Measurements from ENCODE around the gene MMEL1.
"Not testable (repeated sequence)": the region's sequence is repeated elsewhere in the genome, so short reads cannot be mapped to it uniquely, and the experiment has no call there.

The MMEL1 gene

DNA sequence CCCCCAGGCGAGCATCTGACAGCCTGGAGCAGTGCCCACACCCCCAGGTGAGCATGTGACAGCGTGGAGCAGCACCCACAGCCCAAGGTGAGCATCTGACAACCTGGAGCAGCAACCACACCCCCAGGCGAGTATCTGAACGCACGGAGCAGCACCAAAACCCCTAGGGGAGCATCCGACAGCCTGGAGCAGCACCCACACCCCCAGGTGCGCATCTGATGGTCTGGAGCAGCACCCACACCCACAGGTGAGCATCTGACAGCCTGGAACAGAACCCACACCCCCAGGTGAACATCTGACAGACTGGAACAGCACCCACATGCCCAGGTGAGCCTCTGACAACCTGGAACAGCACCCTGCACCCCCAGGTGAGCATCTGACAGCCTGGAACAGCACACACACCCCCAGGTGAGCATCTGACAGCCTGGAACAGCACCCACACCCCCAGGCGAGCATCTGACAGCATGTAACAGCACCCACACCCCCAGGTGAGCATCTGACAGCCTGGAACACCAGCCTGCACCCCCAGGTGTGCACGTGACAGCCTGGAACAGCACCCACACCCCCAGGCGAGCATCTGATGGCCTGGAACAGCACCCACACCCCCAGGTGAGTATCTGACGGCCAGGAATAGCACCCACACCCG, 20.2 kb upstream of the MMEL1 start:
- 36% methylated on average over 12 of the region's 12 CpGs for WGBS, 2 experiments
- not testable (repeated sequence) for H3K36me3 ChIP-seq (ENCODE audit: control insufficient read depth, insufficient read depth, low read length); H3K4me1 ChIP-seq (ENCODE audit: control insufficient read depth, insufficient read depth, low read length); H3K4me3 ChIP-seq (ENCODE audit: insufficient read depth, low read depth, low read length); H3K27me3 ChIP-seq (ENCODE audit: control insufficient read depth, insufficient read depth, low read length, poor library complexity, severe bottlenecking); H3K27ac ChIP-seq (ENCODE audit: insufficient read depth, low read depth, low read length, poor library complexity, severe bottlenecking)
- peaks cover 10% of the 10 kb centered on the region for H3K9me3 ChIP-seq (ENCODE audit: control insufficient read depth, low read length)

DNA sequence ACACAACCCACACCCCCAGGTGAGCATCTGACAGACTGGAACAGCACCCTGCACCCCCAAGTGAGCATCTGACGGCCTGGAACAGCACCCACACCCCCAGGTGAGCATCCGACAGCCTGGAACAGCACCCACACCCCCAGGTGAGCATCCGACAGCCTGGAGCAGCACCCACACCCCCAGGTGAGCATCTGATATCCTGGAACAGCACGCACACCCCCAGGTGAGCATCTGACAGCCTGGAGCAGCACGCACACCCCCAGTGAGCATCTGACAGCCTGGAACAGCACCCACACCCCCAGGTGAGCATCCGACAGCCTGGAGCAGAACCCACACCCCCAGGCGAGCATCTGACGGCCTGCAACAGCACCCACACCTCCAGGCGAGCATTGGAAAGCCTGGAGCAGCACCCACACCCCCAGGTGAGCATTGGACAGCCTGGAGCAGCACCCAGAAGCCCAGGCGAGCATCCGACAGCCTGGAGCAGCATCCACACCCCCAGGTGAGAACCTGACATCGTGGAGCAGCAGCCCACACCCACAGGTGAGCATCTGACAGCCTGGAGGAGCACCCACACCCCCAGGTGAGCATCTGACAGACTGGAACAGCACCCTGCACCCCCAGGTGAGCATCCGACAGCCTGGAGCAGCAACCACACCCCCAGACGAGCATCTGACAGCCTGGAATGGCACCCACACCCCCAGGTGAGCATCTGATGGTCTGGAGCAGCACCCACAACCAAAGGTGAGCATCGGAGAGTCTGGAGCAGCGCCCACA, 19.5 kb upstream of the MMEL1 start:
- H3K9me3 ChIP-seq (ENCODE audit: control insufficient read depth, low read length), result peaks cover 10% of the 10 kb centered on the region
- WGBS, 2 experiments, result 44 to 47% methylated on average over 16 of the region's 16 CpGs
- not testable (repeated sequence) for H3K36me3 ChIP-seq (ENCODE audit: control insufficient read depth, insufficient read depth, low read length); H3K27ac ChIP-seq (ENCODE audit: insufficient read depth, low read depth, low read length, poor library complexity, severe bottlenecking); H3K4me3 ChIP-seq (ENCODE audit: insufficient read depth, low read depth, low read length); H3K27me3 ChIP-seq (ENCODE audit: control insufficient read depth, insufficient read depth, low read length, poor library complexity, severe bottlenecking); H3K4me1 ChIP-seq (ENCODE audit: control insufficient read depth, insufficient read depth, low read length)

- Histone ChIP-seq H3K4me1 (ENCODE audit: control insufficient read depth, insufficient read depth, low read length) (no peaks in the 10 kb centered on the region), H3K27me3 (ENCODE audit: control insufficient read depth, insufficient read depth, low read length, poor library complexity, severe bottlenecking) (no peaks in the 10 kb centered on the region), H3K36me3 (ENCODE audit: control insufficient read depth, insufficient read depth, low read length) (no peaks in the 10 kb centered on the region), H3K9me3 (ENCODE audit: control insufficient read depth, low read length) (peaks cover 10% of the 10 kb centered on the region), H3K27ac (ENCODE audit: insufficient read depth, low read depth, low read length, poor library complexity, severe bottlenecking) (no peak overlapping the region), H3K4me3 (ENCODE audit: insufficient read depth, low read depth, low read length) (no peak overlapping the region)
- 60 to 63% methylated on average over 10 of the region's 10 CpGs for WGBS, 2 experiments
Measured at GRCh38 chr1:2650967-2651645, 18.3 kb upstream of the MMEL1 start.

- WGBS, 2 experiments, result 72 to 75% methylated on average over 5 of the region's 5 CpGs
- no peaks in the 10 kb centered on the region for H3K9me3 ChIP-seq (ENCODE audit: control insufficient read depth, low read length)
- no peak overlapping the region for H3K27ac ChIP-seq (ENCODE audit: insufficient read depth, low read depth, low read length, poor library complexity, severe bottlenecking)
- H3K4me3 ChIP-seq (ENCODE audit: insufficient read depth, low read depth, low read length), result no peak overlapping the region
- H3K36me3 ChIP-seq (ENCODE audit: control insufficient read depth, insufficient read depth, low read length), result no peaks in the 10 kb centered on the region
- peaks cover 5% of the 10 kb centered on the region for H3K4me1 ChIP-seq (ENCODE audit: control insufficient read depth, insufficient read depth, low read length)
- peaks cover 5% of the 10 kb centered on the region for H3K27me3 ChIP-seq (ENCODE audit: control insufficient read depth, insufficient read depth, low read length, poor library complexity, severe bottlenecking)
Measured at GRCh38 chr1:2646837-2647236, 14.0 kb upstream of the MMEL1 start.

DNA sequence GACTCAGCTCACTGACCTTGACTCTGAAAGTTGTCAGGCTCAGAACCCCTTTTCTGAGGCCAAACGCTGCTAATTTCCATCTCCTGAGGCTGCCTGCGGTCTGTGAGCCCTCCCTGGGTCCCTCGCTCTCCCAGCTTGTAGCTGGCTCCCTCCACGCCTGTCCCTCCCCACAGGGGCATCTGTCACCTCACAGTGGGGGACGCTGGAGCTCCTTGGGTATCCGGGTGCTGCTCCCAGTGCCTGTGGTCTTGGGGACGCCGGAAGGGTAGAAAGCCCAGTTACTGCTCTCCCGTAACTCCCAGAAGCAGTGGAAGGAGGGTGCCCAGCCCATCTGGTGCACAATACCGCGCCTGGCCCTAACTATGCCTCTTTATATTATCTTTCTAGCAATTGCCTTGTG, 13.0 kb upstream of the MMEL1 start:
- H3K36me3 ChIP-seq (ENCODE audit: control insufficient read depth, insufficient read depth, low read length), result no peaks in the 10 kb centered on the region
- 70 to 73% methylated on average over 11 of the region's 11 CpGs for WGBS, 2 experiments
- no peak overlapping the region for H3K27ac ChIP-seq (ENCODE audit: insufficient read depth, low read depth, low read length, poor library complexity, severe bottlenecking)

GRCh38 chr1:2645143-2645542, 12.3 kb upstream of the MMEL1 start:
- H3K9me3 ChIP-seq (ENCODE audit: control insufficient read depth, low read length), result no peaks in the 10 kb centered on the region
- no peaks in the 10 kb centered on the region for H3K36me3 ChIP-seq (ENCODE audit: control insufficient read depth, insufficient read depth, low read length)
- H3K27ac ChIP-seq (ENCODE audit: insufficient read depth, low read depth, low read length, poor library complexity, severe bottlenecking), result no peak overlapping the region
- H3K4me1 ChIP-seq (ENCODE audit: control insufficient read depth, insufficient read depth, low read length), result peaks cover 7% of the 10 kb centered on the region
- peaks cover 5% of the 10 kb centered on the region for H3K27me3 ChIP-seq (ENCODE audit: control insufficient read depth, insufficient read depth, low read length, poor library complexity, severe bottlenecking)
- no peak overlapping the region for H3K4me3 ChIP-seq (ENCODE audit: insufficient read depth, low read depth, low read length)
- WGBS, 2 experiments, result 83 to 86% methylated on average over 14 of the region's 14 CpGs

More for the DNA sequence above, 13.0 kb upstream of the MMEL1 start:
- Histone ChIP-seq H3K27me3 (ENCODE audit: control insufficient read depth, insufficient read depth, low read length, poor library complexity, severe bottlenecking) (peaks cover 5% of the 10 kb centered on the region), H3K4me3 (ENCODE audit: insufficient read depth, low read depth, low read length) (no peak overlapping the region), H3K9me3 (ENCODE audit: control insufficient read depth, low read length) (no peaks in the 10 kb centered on the region), H3K4me1 (ENCODE audit: control insufficient read depth, insufficient read depth, low read length) (peaks cover 7% of the 10 kb centered on the region)

- no peaks in the 10 kb centered on the region for H3K36me3 ChIP-seq (ENCODE audit: control insufficient read depth, insufficient read depth, low read length)
- H3K27me3 ChIP-seq (ENCODE audit: control insufficient read depth, insufficient read depth, low read length, poor library complexity, severe bottlenecking), result peaks cover 5% of the 10 kb centered on the region
- WGBS, 2 experiments, result 82 to 84% methylated on average over 12 of the region's 12 CpGs
- H3K9me3 ChIP-seq (ENCODE audit: control insufficient read depth, low read length), result no peaks in the 10 kb centered on the region
- no peak overlapping the region for H3K27ac ChIP-seq (ENCODE audit: insufficient read depth, low read depth, low read length, poor library complexity, severe bottlenecking)
- H3K4me3 ChIP-seq (ENCODE audit: insufficient read depth, low read depth, low read length), result no peak overlapping the region
- H3K4me1 ChIP-seq (ENCODE audit: control insufficient read depth, insufficient read depth, low read length), result peaks cover 7% of the 10 kb centered on the region
Measured at GRCh38 chr1:2644591-2645101, 11.8 kb upstream of the MMEL1 start.

- Histone ChIP-seq H3K9me3 (ENCODE audit: control insufficient read depth, low read length) (no peaks in the 10 kb centered on the region), H3K4me1 (ENCODE audit: control insufficient read depth, insufficient read depth, low read length) (peaks cover 7% of the 10 kb centered on the region), H3K27me3 (ENCODE audit: control insufficient read depth, insufficient read depth, low read length, poor library complexity, severe bottlenecking) (peaks cover 5% of the 10 kb centered on the region), H3K27ac (ENCODE audit: insufficient read depth, low read depth, low read length, poor library complexity, severe bottlenecking) (no peak overlapping the region), H3K4me3 (ENCODE audit: insufficient read depth, low read depth, low read length) (no peak overlapping the region), H3K36me3 (ENCODE audit: control insufficient read depth, insufficient read depth, low read length) (no peaks in the 10 kb centered on the region)
- WGBS, 2 experiments, result 82 to 86% methylated on average over 14 of the region's 14 CpGs
Measured at GRCh38 chr1:2644171-2644570, 11.4 kb upstream of the MMEL1 start.

DNA sequence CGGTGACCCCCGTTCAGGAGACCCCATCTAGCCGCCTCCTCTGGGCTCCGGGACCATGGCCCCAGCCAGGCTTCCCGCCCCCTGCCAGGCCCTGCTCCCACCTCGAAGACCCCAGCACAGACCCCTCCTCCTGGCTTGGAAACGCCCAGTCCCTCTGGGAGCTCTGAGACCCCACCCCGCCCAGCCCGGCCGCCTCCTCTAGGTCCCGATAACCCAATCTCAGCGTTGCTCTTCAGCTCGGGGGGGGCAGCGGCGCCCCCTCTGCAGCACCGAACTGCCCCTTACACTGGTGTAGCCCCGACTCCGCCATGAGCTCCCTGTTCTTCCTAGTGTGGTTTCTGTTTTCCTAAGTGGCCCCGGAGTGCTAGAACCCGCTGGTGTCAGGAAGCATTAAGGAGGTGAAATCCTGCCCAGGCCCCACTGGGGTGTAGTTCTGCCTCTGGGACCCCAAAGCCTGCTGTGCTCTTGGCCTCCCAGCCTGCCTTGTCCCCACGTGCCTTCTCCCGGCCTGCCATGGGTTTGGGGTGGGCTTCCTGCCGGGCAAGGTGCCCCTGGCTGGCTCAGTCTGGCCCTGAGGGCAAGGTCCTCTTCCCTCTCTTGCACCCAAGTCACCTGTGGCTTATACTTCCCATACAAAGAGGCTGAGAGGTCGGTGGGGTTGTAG, 10.7 kb upstream of the MMEL1 start:
- peak overlapping the region; percentile 90 for H3K4me3 ChIP-seq (ENCODE audit: insufficient read depth, low read depth, low read length)

More for the DNA sequence above, 10.7 kb upstream of the MMEL1 start:
- H3K36me3 ChIP-seq (ENCODE audit: control insufficient read depth, insufficient read depth, low read length), result no peaks in the 10 kb centered on the region
- H3K27ac ChIP-seq (ENCODE audit: insufficient read depth, low read depth, low read length, poor library complexity, severe bottlenecking), result no peak overlapping the region
- H3K27me3 ChIP-seq (ENCODE audit: control insufficient read depth, insufficient read depth, low read length, poor library complexity, severe bottlenecking), result peaks cover 5% of the 10 kb centered on the region
- H3K4me1 ChIP-seq (ENCODE audit: control insufficient read depth, insufficient read depth, low read length), result peaks cover 7% of the 10 kb centered on the region
- 29 to 30% methylated on average over 24 of the region's 24 CpGs for WGBS, 2 experiments
- H3K9me3 ChIP-seq (ENCODE audit: control insufficient read depth, low read length), result no peaks in the 10 kb centered on the region
